Stimulated activated CD8-positive, alpha-beta memory T cell treated with anti-CD3 and anti-CD28 coated beads, Interleukin-7, amount 100 ng/mL, for 24 hours (primary cell): ENCODE measurements around the gene PPIF.

ENCODE experiments used
- DNase-seq: peaks from one replicate; pipeline ENCODE4 v3.0.0-alpha.2; 2020; ENCODE audit warnings: low read depth

PPIF gene

DNA sequence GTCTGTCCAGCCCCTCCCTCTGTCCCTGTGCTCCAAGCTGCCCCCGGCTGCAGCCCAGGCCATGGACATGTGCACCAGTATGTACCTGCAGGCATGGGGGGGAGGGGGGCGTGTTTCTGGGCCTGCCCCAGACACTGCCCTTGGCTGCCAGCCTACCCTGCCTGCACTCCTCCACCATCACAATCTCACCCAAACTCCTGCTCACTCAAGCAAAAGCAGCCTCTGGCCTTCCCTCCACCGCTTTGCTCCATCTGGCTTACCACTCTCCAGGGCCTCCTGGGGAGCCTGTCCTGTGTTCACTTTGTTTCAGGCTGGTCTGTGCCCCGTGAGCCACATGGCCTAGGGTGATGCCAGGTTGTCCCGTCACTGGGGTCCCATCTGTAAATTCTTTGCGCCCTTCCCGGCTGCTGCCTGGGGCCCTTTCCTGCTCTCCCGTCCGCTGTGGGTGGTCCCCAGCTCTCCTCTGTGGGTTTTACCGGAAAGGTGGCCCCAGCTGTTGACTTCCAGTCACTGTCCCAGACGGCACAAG lies 33.3 kb upstream of the PPIF start:
- no peak for DNase-seq

DNA sequence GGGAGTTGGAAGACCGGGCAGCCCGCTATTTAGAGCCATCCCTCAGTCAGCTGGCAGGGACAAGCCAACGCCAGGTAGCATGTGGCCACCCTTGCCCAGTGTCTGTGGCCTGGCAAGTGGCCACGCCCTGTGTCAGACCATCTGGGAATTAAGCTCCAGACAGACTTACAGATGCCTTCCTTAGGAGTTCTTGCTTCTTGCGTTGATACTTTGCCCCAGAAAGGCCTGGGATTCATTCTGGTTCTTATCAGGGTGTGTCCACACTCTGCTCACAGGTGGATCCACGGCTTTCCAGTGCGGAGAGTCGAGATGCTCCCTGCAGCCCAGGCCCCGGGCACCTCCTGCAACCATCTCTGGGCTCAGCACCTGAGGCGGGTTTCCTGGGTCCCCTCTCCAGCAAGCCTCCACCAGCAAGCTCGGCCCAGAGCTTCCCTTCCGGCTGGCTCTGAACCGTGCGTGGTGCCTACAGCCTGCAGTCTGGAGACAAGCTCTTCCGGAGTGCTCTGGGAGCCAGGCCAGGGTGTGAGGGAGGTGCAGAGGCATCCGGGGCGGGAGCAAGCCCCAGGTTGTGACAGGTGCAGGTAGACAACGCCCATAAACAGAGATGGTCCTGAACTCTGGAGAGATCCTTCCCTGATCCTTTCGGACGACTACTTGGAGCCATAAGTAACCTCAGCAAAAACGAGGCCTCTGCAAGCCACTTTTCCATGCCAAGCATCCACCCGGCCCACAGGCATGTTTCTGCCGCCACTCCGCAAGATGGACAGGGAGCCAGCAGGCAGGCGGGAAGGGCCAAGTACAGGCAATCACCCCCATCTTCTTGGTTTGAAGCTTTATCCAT lies 32.3 kb upstream of the PPIF start:
- no peak for DNase-seq

DNA sequence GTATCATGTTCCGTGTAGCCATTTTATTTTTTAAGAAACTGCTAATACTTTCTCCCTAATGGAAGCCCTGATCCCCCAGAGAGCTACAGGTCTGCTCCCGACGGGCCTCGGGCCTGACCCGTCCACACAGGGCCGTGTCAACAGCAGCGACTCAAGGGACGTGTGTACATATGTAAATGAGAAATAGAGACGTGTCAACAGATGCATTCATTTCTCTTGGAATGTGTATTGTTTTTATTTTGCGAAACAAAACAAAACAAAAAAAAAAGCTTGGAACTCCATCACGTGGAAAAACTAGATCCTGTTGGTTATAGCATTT lies 31.7 kb upstream of the PPIF start:
- no peak for DNase-seq

DNA sequence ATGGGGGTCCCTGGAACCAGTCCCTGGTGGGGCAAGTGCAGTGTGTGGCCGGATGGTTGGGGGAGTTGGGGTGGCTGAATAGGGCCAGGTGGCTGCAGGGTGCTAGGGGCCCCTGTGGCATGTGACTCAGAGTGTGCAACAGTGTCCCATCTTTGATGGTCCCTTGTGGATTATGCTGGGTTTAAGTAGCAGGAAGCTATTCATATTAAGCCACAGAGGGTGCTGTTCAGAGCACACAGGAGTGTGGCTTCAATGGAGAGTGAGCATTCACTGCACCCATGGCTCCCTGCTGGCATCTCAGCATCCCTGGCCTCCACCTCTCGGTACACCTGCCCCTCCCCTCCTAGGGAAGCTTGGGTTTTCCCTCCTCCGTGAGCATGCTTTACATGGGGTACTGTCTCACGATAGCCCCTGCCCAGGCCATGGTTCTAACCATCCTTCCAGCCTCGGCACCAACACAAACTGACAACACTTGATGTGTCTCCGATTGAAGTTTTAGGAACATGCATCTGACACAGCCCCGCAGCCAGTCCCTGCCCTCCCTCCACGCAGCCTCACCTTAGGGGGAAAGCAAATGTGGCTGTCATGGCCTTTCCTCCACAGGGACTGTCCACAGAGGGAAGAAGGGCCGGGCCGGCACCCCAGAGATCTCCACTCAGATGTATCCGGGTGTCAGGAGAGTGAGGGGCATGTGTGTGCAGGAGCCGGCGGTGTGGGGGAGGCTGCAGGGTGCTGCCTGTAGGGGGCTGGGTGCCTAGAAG lies 30.4 kb upstream of the PPIF start:
- DNase-seq, result no peak

DNA sequence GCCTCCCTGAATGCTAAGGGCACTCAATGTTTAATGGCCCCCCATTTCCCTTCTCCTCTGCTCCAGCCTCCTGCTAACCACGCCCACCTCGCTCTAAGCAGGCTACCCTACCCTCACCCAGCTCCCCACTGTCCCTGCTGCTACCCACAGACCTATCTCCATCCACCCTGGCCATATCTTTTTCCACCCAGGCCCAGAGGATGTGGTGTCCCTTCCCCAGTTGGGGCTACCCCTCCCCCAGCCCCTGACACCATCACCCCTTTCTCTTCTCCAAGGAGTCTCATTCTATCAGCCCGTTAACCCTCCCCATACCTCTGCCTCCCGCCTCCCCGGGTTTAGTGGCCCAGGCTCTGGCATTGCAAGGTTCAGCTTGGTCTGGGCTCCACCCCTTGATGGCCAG lies 28.9 kb upstream of the PPIF start:
- no peak for DNase-seq

DNA sequence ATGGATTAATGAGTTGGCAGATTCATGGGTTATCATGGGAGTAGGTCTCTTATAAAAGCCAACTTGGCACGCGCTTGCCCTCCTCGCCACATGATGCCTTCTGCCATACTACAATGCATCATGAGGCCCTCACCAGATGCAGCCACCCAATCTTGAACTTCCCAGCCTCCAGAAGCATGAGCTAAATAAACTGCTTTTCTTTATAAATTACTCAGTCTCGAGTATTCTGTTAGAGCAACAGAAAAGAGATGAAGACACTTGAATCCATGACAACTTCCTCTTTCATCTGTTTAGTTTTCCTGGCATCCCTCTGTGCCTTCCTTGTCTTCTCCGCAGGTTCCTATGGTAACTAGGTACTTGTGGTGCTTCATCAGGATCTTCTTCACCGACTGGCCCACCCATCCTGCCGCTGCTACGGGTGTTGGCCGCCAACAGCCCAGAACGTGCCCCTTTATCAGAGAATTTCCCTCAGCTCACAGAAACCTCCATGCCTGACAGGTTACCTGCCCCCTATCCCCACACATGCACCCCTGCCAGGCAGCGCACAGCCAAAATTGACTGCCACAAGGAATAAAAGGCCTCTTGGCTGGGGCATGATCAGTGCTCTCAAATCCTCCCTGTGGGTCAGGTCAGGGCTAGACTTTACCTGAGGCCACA lies 28.0 kb upstream of the PPIF start:
- no peak for DNase-seq

DNA sequence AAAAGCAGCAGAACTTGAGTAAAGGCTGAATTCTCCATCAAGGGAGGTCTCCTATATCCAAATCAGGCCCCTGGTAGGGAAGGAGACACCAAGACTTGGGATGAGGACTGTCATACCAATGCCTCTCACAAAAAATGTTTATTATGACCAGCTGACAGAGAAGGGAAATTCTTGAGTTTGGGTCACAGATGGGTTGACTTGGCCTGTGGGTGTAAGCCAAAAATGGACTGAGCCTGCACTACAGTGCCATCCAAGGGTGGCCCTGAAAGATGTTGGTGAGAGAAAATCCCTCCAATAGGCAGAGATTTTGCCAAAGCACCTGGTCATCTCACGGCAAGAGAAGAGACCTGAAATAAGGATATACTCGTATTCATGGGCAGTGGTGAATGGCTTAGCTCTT lies 27.0 kb upstream of the PPIF start:
- DNase-seq, result no peak

DNA sequence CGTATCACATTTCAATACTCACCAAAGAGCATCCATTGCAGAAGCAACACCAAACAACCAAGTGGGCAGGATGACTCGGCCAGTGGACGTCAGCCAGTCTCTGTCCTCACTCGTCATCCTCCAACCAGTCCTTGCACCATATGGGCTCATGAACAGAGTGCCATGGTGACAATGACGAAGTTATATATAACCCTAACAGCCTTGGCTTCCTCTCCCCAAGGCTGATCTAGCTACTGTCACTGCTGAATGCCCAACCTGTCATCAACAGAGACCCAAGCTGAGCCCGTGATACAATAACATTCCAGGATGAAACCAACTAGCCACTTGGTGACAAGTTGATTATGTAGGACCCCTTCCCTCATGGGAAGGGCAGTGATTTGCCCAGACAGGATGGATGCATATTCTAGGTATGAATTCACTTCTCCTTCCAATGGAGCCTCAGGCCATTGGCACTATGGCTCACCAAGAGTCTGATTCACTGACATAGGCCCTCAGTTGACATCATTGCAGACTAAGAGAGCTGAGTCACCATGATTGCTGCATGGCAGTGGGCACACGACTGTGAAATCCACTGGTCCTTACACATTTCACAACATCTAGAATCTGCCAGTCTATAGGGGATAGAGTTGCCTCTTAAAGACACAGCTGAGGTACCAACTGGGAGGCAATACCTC lies 26.3 kb upstream of the PPIF start:
- DNase-seq, result no peak

DNA sequence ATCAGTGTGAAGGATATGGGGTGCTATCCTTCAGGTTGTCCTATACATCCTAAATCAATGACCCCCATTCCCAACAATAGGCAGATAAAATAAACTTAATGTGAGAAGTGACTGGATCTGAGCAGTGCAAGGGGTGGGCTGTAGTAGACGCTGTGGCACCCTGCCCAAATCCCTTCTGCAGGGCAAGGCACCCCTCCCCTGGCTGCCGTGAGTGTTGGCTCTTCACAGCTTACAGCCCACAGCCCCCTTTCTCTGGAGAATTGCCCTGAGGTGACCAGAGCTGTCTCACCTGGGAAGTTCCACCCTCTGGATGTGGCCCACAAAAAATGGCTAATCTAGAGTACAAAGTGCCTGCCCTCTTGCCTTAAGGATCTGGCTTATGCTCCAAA lies 25.8 kb upstream of the PPIF start:
- no peak for DNase-seq

DNA sequence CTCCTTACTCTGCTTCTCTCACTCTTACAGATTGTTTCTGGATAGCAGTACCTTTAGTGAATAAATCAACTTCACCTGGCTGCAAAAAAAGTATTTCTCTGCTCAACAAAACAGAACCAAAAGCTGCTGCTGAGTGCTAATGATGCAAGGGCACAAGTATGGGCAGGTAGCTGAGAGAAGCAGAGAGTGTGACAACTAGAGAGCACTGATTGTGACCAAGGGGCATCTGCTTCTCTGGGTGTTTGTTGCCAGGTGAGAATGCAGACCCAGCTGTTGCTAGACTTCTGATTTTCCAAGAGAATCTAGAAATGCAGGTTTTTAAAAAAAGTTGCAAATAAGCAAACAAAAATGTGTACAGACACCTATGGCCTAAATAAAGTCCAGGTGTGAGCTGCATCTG lies 25.3 kb upstream of the PPIF start:
- no peak for DNase-seq

DNA sequence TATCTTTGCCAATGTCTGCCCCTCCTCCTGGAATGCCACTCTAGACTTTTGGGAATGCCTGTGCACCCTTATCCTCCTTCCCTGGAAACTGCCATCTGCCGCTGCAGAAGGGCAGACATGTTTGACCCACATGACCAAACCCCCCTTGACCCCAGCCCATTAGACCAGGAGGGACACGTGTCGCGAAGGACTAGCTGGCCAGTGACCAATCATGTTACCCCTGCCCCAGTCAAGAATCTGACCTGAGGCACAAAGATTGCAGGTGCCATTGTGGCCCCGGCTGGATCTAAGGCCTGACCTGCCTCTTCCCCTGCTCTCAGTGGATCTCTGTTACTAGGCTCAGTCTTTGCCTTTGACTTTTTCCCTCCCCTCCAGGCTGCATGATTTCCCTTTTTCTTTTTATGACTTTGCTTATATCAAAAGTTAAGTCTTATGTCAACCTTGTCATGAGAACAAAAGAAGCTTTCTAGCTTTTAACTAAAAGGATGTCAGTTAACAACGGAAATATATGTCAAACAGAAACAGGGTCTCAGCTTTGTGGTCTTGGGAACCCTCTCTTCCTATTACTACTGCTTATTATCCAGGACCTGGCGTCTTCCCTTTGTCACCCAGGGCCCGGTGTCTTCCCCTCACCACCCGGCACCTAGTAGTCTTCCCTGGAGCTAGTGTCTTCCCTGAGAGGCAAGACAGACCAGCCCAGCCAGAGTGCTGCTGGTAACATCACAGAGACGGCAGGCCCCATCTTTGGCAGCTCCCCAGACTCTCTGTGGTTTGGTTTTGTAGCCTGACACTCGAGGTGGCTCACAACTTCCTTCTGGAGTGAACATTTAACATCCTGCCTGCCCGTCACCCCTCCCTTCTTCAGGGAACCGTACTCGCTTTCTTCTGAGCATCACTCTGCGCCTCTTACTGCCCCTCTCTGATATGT lies 24.4 kb upstream of the PPIF start:
- peak; percentile 58 for DNase-seq

DNA sequence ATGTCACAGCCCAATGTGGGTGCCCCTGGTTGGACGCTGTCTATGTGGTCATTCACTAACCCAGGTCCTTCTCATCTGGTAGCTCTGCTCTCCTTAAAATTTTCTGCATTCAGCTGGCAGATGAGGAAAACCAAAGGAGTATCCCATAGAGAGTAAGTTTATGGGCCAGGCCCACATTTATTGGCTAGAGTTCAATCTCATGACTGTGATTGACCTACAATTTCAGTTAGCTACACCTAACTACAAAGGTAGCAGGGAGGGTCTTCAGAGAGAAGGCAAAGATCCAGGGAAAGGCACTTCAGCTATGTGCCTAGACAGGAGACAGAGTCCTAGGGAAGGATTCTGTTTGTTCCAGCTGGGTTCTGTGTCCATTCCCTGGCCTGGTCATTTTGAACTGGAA lies 23.7 kb upstream of the PPIF start:
- DNase-seq, result no peak

DNA sequence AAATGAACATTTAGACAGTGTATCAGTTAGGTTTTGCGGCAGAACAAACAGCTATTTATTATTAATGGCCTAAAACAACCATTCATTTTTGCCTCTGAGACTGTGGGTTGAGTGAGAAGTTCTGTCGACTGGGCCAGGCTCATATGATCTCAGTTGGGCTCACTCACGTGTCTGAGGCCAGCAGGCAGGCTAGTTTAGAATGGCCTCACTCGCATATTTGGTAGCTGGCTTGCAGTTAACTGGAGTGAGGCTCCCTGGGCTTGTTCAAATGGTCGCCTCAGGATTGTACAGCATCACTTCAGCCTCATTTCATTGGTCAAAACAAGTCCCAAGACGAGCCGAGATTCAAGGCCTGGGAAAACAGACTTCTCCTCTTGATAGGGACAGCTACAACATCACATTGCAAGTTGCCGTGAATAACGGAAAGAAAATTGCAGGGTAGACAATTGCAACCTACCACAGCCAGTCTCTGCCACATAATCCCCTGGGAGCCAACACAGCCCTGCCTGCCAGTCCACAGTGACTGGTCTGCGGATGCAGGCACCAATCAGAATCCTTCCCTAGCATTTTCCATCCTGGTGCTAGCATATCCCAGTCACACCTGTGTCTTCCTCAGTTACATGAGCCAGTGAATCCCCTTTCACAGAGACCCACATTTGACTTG lies 23.1 kb upstream of the PPIF start:
- DNase-seq, result no peak

DNA sequence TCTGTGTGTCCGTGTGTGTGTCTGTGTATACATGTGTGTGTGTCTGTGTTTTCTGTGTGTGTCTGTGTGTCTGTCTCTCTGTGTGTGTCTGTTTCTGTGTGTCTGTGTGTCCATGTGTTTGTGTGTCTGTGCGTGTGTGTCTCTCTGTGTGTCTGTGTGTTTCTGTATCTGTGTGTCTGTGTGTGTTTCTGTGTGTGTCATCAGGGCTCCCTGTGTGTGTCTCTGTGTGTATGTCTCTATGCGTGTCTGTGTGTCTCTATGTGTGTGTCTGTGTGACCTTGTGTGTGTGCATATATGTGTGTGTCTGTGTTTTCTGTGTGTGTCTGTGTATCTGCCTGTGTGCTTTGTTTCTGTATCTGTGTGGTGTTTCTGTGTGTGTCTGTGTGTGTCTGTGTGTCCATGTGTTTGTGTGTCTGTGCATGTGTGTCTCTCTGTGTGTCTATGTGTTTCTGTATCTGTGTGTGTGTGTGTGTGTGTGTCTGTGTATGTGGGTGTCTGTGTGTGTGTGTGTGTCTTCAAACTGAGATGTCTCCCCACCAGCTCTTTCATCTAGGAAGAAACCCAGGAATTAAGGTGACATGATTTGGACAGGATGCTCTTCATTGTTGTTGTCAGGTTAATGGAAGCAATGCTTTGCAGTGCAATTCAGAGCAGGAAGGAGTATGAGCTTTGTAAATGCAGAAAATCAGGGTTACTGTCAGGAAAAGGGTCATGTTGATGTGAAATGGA lies 20.7 kb upstream of the PPIF start:
- no peak for DNase-seq

DNA sequence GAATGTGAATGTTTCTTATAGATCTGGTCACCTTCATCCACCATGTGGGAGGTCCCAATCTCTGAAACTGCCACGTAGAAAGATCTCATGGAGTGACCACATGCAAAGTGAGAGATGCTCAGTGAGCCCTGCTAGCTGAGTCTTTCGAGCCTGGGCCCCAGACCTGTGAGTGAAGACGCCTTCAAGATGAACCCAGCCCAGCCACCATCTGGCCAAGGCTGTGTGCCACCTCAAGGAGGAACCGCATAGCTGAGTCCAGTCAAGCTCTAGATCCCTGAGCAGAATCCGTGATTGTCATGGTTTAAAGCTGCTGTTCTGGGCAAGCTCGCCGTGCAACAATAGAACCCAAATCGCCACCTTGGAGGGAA lies 20.2 kb upstream of the PPIF start:
- no peak for DNase-seq

DNA sequence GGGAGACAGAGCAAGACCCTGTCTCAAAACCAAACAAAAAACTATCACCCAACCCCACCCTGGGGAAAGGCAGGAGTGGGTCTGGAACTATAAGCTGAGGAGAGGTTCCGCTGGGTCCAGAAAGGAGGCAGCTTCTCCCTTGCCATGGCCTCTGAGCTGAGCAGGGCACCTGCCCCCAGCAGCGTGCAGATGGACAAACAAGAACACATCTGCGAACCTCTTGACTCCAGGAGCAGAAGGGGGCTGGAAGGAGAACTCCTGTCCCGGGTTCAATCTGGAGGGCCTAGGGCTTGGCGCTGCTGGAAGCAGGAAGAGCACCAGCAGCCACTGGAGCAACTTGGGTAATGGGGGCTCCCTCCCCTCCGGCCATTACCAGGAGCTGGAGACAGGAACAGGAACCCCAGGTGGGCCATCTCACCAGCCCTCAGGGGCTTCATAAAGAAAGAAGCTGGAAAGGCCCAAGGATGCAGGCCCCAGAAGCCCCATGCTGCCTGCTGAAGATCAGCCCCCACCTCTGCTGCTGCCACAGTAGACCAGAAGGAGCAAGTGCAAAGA lies 19.0 kb upstream of the PPIF start:
- no peak for DNase-seq

DNA sequence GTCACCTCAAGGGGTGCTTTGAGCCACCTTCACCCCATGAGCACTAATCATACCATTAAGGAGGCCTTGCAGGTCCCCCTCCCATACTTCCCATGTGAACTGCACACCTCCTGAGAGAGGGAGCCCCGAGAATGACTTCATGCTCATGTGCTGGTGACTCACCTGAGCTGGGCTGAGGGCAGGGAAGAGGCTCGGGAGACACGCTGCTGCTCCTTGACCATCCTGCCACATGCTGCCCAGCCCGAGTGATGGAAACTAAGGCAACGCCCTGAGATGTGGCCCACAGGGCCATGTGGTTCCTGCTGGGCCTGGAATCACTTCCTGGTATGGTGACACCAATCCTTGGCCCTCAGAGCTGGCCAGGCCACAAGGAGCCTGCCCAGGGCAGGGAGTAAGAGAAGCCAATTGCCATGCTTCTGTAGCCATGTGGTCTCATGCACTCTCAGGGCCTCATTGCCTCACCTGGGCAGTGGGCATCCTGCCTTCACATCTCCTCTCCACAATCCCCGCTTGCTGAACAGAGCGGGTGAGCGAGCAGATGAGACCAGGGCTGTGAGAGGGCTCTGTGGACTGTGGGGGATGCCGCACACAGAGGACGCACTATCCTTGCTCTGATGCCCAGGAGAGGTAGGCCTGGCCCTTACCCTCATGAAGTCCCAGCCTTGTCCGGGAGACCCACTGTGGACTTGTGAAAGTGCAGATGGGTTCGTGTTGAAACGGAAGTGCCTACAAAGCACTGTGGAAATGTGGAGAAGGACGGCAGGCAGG lies 18.3 kb upstream of the PPIF start:
- DNase-seq, result no peak

DNA sequence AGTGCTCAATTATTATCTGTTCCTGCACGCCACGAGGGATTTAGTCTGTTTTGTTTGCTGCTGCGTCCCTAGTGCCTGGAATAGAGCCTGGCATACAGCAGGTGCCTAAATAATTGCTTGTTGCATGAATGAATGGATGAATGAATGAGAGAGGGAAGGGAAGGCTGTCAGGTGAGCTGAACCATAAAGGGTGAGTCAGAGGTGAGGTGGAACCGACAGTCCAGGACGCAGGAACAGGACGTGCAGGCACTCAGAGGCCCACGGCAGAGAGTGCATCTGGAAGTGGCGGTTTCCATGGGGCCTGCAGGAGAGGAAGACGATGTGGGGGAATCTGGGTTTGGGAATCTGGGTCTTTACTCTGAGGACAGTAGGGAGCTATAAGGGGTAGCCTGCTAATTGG lies 17.7 kb upstream of the PPIF start:
- no peak for DNase-seq

DNA sequence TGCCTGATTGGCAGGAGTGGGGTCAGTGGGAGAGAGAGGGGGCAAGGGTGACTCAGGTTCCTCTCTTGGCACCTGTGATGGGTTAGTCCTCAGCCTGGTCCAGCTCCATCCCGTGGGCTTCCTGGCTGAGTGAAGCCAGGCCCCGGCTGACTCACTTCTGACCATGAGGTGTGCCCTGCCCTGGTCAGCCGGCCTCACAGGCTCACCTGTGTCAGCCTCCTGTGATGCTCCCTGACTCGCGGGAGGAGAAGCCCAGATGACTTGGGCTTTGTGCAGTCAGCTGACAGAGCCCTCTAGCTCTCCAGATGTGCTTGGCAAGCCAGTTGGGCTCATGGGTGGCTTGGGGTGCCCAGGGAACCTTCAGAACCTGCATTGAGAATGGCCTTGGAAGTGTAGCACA lies 16.0 kb upstream of the PPIF start:
- DNase-seq, result no peak
